HG03066 (cell line): ENCODE measurements around the gene ITPK1.
A peak's percentile ranks its signal among the peaks of the same experiment; 100 is the strongest.
"Not testable (repeated sequence)": the region's sequence is repeated elsewhere in the genome, so short reads cannot be mapped to it uniquely, and the experiment has no call there.

ENCODE experiments used
- ATAC-seq: cut with Tn5 transposase; IDR thresholded peaks from one replicate; pipeline ENCODE4 v1.9.1; 2021; ENCODE audit warnings: low read depth; ENCODE audit not compliant: unreplicated experiment

Gene ITPK1

GRCh38 chr14:93105856-93106255 lies 9.9 kb downstream of the ITPK1 start:
- not testable (repeated sequence) for ATAC-seq

GRCh38 chr14:93105362-93105761 lies 10.4 kb downstream of the ITPK1 start:
- no peak for ATAC-seq

GRCh38 chr14:93104961-93105360 lies 10.8 kb downstream of the ITPK1 start:
- no peak for ATAC-seq

- peak; percentile 98 for ATAC-seq
Observed at GRCh38 chr14:93103392-93104080, 12.2 kb downstream of the ITPK1 start.

DNA sequence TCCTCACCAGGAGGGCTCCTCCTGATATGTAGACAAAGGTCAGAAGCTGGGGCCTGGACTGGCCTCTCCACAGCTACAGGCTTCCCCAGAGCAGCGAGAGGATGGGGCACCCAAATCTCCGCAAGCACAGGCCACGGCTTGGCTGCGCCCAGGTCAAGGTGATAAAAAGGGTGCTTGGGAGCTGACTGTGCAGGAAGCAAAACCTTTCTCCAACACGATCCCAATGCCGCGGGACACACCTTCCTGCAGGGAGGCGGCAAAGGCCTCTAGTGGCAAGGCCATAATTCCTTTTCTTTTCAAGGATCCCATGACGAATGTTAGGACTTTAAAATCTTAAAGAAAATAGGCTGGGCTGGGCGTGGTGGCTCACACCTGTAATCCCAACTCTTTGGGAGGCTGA lies 13.6 kb downstream of the ITPK1 start:
- ATAC-seq: no peak

DNA sequence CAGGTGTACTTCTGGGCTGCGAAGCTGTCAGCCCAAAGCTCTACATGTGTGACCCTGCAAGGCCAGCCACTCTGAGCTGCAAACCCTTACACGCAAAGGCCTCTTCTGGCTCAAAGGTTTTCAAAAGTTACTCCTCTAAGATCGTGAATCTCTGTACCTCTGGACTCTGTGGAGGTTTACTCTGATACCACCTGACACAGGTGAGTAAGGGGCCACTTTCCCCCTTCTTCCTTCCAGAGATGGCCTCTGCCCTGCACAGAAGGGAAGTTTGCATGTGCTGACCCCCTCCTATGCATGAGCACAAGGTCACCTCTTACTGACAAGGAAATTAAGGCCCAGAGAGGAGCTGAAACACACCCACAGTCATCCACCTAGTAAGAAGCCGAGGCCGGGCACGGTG lies 14.5 kb downstream of the ITPK1 start:
- no peak for ATAC-seq

- ATAC-seq: no peak
Observed at GRCh38 chr14:93100570-93100969, 15.2 kb downstream of the ITPK1 start.

- ATAC-seq: no peak
Observed at GRCh38 chr14:93100100-93100499, 15.6 kb downstream of the ITPK1 start.

GRCh38 chr14:93099643-93100042 lies 16.1 kb downstream of the ITPK1 start:
- no peak for ATAC-seq

DNA sequence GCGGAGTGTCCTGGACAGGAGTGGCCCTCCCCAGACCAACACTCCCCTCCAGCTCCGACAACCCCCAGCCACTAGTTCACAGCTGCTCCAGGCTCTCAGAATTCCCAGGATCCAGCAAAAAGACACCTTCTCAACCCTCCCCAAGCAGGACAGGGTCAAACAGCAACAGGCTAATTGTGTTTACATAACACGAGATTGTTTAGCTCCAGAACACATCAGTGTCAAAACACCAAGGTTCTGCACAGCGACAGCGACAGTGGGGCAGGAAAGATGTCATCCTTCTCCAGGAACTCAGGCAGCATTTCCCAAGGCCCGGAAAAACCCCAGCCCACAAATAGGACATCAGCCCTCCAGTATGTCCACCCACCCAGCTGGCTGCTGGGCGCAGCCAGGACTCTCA lies 16.5 kb downstream of the ITPK1 start:
- ATAC-seq: no peak

DNA sequence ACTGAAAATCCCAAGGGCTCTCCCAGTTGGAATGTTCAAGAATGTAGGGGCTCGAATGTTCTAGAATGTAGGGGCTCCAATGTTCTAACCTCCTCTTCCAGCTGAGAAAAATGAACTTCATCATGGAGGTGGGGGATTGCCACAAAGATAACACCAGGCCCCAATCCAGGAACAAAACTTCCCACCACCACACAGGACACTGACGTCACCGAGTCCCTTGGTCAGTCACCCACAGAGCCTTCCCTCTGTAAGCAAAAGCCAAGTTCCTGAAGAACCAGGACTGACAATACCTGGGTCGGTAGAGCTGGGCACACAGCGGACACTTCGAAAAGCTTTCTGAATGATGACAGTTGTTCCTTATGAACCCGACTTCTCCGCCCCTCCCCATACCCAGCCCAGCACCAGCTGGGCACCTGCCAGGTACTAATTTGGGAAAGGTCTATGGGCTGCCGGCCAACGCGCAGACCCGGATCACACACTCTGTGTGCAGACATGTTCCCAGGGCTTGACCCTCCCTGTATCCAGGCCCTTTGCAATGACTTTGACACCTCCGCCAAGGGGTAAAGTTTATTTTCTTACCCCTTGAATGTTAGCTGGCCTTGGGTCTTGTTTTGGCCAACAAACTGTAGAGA lies 18.9 kb downstream of the ITPK1 start:
- no peak for ATAC-seq

- ATAC-seq: no peak
Observed at GRCh38 chr14:93095742-93096510, 19.8 kb downstream of the ITPK1 start.

- no peak for ATAC-seq
Observed at GRCh38 chr14:93094121-93094918, 21.4 kb downstream of the ITPK1 start.

DNA sequence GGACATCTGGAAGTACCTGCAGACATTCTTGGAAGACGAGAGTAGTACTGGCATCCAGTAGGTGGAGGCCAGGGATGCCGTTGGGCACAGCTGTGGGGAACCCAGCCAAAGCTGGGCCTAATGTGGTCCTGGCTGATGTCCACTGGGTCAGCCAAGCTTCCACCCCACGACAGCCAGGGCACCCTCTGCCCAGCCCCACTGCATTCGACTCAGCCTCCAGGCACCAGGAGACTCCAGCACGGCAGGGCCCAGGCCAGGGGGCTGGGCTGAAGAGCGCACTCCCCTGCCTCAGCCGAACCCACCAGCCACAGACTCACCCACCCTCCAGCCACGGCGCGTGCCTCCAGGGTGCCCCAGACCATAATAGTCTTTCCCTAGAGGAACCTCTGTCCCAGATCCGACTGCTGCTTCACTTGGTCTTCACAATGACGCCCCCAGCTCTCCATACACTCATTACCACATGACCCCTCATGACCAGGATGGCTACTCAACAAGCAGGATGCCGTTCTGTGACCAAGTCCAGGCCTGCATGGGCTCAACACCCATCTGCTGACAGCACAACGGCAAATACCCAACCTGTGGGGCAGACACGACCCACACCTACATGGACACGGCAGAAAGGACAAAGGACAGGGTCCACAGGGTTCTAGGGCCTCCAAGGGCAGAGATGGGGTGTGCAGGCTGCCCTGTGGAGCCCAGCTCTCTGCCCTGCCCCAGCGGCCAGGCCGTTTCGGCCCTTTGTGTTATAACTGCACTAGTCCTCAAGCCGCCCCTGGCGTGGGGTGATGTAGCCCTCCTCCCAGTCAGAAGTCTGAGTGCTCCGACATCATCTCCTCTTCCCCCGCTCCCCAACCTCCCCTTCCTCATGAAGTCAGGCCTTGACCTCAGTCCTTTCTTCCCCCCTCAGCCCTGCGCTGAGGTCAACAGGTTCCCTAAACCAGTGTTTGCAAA lies 22.8 kb downstream of the ITPK1 start:
- ATAC-seq: no peak

DNA sequence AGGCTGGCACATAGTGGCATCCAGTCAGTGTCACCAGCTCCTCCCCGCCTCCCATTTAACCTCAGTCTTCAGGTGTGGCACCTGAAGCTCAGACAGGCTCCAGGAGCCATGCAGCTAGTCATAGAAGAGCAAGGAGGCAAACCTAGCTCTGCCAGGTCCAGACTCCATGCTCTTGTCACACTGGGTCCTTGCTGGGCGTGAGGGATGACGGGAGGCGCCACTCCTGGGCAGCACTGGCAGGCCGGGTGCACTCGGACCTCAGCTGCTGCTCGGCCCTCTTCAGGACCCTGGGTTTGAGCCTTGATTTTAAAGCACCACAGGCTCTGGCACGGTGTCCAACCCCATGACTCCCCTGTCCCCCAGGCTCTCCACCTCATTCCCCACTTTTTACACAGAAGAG lies 24.1 kb downstream of the ITPK1 start:
- ATAC-seq: no peak

GRCh38 chr14:93090826-93091555 lies 24.7 kb downstream of the ITPK1 start:
- no peak for ATAC-seq

- ATAC-seq: no peak
Observed at GRCh38 chr14:93089521-93090269, 26.0 kb downstream of the ITPK1 start.

DNA sequence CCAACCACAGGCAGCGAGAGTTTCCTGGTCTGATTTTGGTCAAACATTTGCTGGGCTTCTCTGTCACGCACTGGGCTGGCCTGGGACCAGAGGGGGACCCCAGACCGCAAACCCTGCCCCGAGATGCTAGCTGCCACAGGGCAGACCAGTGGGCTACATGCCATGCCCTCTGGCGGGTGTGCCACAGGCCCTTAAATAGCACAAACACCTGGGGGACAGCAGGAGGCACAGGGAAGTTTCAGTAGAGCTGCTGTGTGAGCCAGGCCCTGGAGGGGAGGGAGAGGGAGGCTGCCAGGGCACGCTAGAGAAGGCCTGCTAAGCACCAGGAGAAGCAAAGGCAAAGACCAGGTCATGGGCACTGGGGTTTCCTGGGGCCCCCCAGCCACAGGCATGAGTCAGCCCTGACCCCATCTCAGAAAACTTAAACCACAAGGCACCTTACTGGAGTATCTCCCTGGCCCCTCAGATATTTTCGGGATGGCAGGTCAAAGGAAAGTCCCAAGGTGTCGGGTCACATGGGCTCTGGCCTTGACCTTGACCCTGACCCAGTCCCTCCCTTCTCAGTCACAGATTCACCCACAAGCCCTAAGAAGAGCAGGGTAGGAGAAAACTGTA lies 29.2 kb downstream of the ITPK1 start:
- peak; percentile 47 for ATAC-seq
